ENCODE results near the gene EPAS1.

Gene EPAS1

GRCh38 chr2:46342566-46343315 is 45.5 kb downstream of the EPAS1 start:
- DNase-seq, result no peak

- no peak for DNase-seq
Measured at GRCh38 chr2:46344706-46345105, 47.5 kb downstream of the EPAS1 start.

DNA sequence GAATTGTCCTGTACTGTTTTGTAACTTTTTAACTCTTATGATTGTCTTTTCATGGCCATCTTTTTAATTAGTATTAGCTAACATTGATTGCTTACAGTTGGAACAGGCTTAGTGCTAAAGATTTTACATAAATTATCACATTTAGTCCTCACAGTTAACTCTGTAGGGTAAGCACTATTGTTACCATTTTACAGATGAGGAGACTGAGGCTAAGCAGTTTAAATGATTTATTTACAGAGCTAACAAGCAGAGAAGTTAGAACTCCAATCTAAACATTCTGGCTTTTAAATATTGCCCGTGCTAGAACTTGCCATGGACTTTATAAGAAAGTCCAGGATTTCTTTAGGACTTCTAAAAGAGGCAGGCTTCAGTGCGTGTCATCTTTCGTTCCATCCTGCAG is 48.6 kb downstream of the EPAS1 start:
- no peak for DNase-seq

GRCh38 chr2:46346719-46347118 is 49.5 kb downstream of the EPAS1 start:
- no peak for DNase-seq

DNA sequence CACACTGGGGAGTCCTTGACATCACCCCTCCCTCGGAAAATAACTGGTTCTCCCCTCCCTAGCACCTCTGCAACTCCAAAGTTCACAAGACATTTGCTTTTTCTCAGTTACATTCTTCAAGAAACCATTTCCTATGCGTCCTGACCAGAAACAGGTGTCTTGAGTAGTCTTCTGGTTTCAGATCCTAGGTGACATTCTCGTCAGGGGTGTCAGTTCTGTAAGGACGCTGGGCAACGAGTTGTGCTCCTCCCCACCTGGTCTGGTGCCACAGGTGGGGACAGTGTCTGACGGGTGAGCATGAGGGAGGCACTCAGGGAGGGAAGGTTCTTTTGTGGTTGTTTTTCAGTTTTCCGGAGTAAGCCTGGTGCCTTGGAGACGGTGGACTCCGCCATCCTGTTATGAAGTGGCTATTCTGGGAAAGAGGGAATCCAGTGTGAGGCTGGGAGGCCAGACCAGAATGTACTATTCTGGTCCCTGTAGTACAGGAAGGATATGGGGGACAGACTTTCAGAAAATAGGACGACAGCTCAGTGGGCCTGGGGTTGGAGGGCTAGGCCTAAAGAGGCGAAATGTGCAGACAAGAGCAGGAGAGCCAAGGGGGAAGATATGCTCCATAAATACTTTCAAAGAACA is 50.6 kb downstream of the EPAS1 start:
- DNase-seq, result no peak

DNA sequence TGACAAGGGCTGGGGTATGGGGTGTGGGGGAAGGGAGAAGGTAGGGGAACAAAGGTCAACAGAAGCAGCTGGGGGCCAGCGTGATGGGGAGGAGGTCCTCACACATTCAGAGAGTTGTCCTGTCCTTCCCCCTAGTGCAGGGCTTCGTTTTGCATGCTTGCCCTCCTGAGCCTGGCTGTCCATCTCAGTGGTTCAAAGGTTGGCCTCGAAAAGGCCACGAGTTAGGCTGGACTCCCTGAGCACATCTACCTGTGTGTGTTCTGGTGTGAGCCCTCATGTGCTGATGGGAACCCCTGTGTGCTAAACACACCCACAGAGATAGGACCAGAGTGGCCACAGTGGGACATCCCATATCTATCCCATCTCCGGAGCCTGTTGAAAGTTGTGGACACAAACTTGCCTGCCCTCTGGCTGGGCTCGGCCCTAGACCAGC is 51.9 kb downstream of the EPAS1 start:
- no peak for DNase-seq

DNA sequence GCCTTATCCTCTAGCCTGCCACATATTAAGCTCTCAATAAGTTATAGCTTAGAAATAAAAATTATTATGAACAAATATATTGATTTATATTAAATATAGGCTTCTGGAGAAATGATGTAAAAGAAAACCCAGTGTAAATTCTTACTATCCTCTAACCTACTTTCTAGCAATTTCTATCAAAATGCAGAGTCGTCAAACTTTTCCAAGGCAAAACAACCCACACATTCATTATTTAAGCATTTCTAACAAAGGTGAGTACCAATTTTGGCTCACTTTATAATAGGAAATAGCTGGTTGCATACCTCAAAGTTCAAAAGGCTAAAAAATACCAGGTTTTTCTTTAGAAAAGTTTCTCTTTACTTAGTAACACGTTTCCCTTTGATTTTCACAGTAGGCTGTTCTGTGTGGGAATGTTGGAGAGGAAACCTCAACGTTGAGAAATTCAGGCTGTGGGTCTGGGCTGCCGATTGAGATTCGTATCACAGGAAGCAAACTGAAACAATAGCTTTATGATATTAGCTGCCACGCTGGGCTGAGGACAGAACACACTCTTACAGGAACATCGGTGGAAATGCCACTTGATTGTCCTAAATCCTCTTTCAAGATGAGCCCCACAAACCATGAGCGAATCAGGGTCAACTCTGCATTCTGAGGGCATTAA is 53.0 kb downstream of the EPAS1 start:
- DNase-seq, result no peak

- peak; percentile 29 for DNase-seq
Measured at GRCh38 chr2:46351098-46351749, 54.0 kb downstream of the EPAS1 start.

DNA sequence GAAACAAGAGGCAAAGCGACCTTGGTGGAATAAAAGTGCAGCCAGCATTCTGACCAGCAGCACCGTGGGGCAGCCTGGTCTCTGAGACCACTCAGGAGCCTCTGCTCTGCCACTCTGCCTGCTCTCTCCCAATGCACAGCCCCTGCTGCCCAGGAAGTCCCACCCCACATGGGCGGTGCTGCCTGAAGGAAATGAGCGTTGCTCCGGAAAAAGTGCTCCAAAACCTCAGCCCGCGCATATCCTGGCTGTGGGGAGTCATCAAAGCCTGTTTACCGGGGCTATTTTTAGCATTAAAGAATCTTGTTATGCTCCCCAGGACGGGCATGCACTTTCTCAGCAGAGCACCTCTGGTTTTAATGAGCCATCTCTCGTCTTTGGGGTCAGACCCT is 54.5 kb downstream of the EPAS1 start:
- DNase-seq, result peak; percentile 86

GRCh38 chr2:46352621-46353020 is 55.4 kb downstream of the EPAS1 start:
- DNase-seq, result no peak

- no peak for DNase-seq
Measured at GRCh38 chr2:46353509-46353908, 56.3 kb downstream of the EPAS1 start.

DNA sequence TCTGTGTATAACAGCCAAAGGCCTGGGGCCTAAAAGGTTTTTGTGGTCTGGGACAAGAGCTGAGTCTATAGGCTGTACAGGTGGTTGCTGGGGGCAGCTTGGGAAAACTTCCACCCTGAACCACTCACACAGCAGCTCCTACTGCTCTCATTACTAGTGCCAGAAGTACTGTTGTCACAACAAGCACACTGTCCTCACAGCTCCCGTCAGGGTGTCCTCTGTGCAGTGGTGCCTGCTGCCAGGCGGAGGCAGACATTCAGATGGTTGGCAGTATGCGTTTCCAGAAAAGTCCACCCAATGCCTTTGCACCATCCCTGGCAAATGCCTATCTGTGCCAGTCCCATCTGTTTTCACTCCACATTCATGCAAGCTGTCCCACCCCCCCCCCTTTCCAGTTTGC is 58.5 kb downstream of the EPAS1 start:
- no peak for DNase-seq

GRCh38 chr2:46356991-46357390 is 59.8 kb downstream of the EPAS1 start:
- DNase-seq, result no peak

GRCh38 chr2:46358713-46359112 is 61.5 kb downstream of the EPAS1 start:
- DNase-seq, result no peak

DNA sequence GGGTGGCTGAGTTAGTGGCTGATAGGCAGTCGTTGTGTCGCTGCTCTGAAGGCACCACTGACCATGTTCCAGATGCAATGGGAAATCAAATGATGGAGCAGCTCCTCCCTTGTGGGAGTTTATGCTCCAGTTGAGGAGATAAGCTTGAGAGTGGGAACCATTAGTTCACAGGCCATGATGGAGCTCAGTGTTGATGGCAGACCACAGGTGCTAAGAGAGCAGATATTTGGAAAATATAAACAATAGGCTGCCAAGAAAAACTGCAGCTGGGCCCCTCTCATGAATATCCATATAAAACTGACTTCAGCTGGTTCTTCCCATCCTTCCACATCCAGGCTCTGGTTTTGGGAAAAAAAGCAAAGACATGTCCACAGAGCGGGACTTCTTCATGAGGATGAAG is 63.1 kb downstream of the EPAS1 start:
- DNase-seq, result no peak

DNA sequence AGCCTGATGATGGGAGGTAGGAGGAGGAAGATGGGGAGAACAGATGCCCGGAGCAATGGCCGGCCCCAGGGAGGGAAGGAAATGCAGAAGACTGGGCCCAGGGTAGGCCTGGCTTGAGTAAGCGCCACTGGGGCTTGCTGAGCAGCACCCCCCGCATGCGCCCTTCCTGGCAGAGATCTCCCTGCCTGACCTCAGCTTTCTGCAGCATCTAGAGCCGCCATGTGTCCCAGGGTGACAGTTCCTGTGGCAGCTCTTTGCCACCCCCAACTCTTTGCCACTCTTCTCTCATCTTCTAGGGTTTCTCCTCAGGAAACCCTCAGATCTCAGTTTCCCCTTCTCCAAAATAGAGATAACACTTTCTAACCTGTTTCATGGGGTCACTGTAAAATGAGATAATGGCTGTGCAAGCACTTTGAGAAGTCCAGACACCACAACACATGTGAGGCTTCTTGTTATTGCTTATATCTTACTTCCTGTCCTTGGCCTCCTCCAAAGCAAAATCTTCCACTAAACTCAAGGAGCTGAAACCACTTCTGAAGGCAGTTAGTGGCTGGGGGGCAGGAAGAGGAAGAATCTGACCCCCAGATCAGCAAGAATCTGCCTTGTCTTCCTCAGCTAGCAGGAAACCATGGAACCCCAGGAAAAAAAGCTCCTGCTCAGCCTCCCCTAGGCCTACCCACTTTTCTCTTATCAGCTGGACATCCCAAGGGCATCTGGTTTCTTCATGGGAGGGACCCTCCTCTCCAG is 64.9 kb downstream of the EPAS1 start:
- DNase-seq, result no peak

DNA sequence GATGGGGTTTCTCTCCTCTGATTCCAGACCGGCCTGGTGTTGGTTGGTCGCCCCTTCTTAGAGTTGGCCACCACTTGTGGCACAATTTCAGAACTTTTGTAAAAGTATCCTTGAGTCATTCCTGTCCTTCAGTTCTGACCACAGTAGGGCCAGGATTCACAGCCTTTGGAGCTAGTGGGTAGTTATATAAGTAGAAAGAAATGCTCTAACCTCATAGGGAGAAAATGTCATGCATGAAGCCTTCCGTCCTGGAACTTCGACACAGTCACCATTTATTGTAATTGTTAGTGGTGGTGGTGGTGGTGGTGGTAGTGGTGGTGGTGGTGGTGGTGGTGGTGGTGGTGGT is 65.4 kb downstream of the EPAS1 start:
- DNase-seq, result peak; percentile 45

GRCh38 chr2:46363535-46364170 is 66.4 kb downstream of the EPAS1 start:
- peak; percentile 83 for DNase-seq

- DNase-seq, result peak; percentile 65
Measured at GRCh38 chr2:46364797-46365457, 67.7 kb downstream of the EPAS1 start.

DNA sequence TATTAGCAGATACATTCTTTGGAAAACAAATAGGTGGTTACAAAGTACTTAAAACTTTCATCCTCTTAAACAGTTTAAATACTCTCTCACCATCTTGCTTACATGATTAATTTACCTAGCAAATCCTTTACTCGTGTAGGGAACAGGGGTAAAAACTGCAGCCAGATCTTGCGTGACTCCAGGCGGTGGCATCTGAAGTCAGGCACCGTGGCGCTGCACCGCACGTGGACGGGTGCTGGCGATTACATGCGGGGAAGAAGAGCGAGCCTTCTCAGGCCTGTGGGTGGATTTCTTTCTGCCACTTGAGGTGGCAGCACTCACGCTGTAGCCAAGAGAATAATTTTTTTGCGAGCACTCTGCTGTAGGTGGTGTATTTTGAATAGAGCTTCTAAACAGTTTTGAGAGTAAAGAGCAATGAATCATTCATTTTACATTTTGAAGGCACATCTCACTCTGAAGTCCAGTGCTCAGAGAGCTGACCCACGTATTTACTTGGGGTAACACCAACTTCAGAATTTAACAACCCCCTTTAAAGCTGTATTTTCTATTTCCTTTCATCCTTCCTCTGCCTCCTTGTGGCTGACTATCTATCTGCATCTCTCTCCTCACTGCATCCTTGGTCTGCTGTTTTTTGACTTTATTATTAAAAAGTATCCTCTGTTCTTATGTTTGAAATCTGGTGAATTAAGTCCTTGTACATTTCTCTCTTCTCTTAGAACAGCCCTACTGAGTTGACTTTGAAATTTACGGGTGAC is 68.9 kb downstream of the EPAS1 start:
- DNase-seq, result no peak

DNA sequence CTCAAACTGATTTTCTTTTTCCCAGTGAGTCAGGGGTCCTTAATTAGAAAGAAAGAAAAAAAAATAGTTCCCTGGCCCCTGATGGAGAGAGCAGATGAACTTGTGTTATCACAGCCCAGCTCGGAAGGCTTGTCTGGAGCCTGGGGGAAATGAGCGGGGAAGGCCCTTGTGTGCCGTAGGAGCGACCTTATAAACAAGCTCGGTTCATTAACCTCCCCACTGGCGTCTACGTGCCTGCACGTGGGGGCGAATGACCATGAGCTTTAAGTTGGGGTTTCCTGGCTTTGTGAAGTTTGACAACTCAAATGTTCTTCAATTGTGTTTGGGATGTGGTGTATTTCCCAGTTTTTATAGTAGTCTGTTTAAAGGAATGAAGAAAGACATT is 69.5 kb downstream of the EPAS1 start:
- DNase-seq, result no peak
